HEK293T (cell line): ENCODE data around the gene COA8.

Experiments used
- ARNT ChIP-seq: fragments of 450-650 bp; IDR thresholded peaks from 2 replicates; pipeline ENCODE4 v1.6.1; 2017; ENCODE audit warnings: mild to moderate bottlenecking
- BHLHE40 ChIP-seq: fragments of 450-650 bp; IDR thresholded peaks from 2 replicates; pipeline ENCODE4 v1.6.1; 2016; ENCODE audit warnings: mild to moderate bottlenecking, moderate library complexity, borderline replicate concordance
- FOXA1 ChIP-seq: fragments of 450-650 bp; IDR thresholded peaks from 2 replicates; pipeline ENCODE4 v1.6.1; 2016; ENCODE audit warnings: mild to moderate bottlenecking
- FOXK2 ChIP-seq: fragments of 450-650 bp; IDR thresholded peaks from 2 replicates; pipeline ENCODE4 v1.6.1; 2016; ENCODE audit warnings: mild to moderate bottlenecking
- HDGF ChIP-seq: fragments of 450-650 bp; IDR thresholded peaks from 2 replicates; pipeline ENCODE4 v1.6.1; 2017; ENCODE audit warnings: antibody characterized with exemption, borderline replicate concordance
- NFRKB ChIP-seq: fragments of 450-650 bp; IDR thresholded peaks from 2 replicates; pipeline ENCODE4 v1.6.1; 2016; ENCODE audit warnings: mild to moderate bottlenecking, moderate library complexity
- SP1 ChIP-seq: fragments of 450-650 bp; IDR thresholded peaks from 2 replicates; pipeline ENCODE4 v1.6.1; 2017
- SUZ12 ChIP-seq: fragments of 450-650 bp; IDR thresholded peaks from 2 replicates; pipeline ENCODE4 v1.6.1; 2016; ENCODE audit warnings: mild to moderate bottlenecking

DNA sequence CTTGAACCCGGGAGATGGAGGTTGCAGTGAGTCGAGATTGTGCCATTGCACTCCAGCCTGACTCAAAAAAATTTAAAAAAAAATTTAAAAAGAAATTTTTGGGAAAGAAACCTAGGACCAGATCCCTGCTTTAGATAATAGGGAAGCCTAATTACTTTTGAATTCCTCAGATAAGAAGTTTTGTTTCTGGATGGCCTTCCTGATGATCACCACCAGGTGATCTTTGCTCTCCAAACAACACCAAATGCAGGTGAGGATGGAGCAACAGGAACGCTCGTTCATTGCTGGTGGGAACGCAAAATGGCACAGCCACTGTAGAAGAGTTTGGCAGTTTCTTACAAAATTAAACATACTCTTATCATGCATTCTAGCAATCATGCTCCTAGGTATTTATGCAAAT, 37.7 kb downstream of the COA8 start:
- TF ChIP-seq BHLHE40 (no peak), ARNT (no peak), SUZ12 (no peak), FOXK2 (no peak), SP1 (no peak), NFRKB (no peak), HDGF (no peak), FOXA1 (no peak)
